NT2/D1 (cell line): ENCODE data around the gene CTSO.

Experiments used
- SUZ12 ChIP-seq: IDR thresholded peaks from 2 replicates; pipeline ENCODE4 v1.6.1; 2011; ENCODE audit not compliant: insufficient read length, insufficient read depth; ENCODE audit errors: extremely low read depth
- YY1 ChIP-seq: IDR thresholded peaks from 2 replicates; pipeline ENCODE4 v1.6.1; 2011; ENCODE audit not compliant: insufficient read length, insufficient read depth
- ZNF274 ChIP-seq: IDR thresholded peaks from 2 replicates; pipeline ENCODE4 v1.6.1; 2011; ENCODE audit warnings: mild to moderate bottlenecking, low read depth, low read length

DNA sequence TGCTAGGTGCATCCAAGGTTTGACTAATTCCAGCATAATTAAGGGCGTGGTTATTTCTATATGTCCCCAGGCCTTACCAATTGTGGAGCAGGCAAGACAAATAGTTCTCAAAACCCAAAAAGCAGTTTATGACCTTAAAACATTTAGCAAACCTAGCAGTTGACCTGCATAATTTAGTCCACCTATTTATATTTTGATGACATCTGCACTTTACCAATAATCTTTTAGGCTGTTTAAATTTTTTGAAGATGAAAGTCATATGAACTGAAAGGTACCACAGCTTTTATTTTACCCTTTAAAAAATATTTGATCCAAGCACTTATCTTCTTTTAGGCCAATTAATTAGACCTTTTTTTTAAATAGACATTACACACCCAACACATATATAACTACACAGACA lies 77.8 kb downstream of the CTSO start:
- TF ChIP-seq YY1 (no peak), ZNF274 (no peak), SUZ12 (no peak)
